ENCODE data around the gene CS. TPM values are rescaled to one million over a fixed set of nuclear protein-coding genes. Genes with fewer than 3 reads are reported as not detected.
"Not testable (repeated sequence)": the region's sequence is repeated elsewhere in the genome, so short reads cannot be mapped to it uniquely, and the experiment has no call there.

CS gene
- total and polyA plus RNA-seq, 2 experiments from 2014 or later = 67.2 to 76.2 TPM

DNA sequence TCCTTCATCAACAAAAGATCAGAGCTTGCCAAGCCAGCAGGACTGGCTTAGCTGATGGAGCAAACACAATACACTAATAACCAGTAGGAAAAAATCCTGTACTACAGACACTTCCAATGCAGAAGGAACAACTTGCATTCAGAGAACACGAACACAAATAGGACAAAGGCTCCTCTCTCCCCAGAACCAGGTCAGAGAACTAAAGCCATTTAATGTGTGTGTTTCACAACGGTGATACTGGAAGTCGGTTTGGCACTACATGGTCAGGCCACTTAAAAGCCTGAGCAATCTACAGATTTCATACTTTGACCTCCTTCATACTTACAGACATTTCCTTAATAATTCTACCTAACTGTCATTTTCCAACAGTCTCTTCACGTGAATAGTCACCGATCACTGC lies 6.3 kb downstream of the CS start:
- no peaks in the 10 kb centered on the region; the same call in 1 of the 2 replicates for H4K20me1 ChIP-seq (ENCODE audit: insufficient read depth)
- no peaks in the 10 kb centered on the region for H3K9me2 ChIP-seq (ENCODE audit: insufficient read depth)
- no peak overlapping the region for H3K4me3 ChIP-seq
- H3F3A ChIP-seq (ENCODE audit: insufficient read depth) = peaks cover 5% of the 10 kb centered on the region
- H3K27ac ChIP-seq = no peak overlapping the region
- H3K36me3 ChIP-seq (ENCODE audit: low read depth) = peaks cover 10% of the 10 kb centered on the region; the same call in 1 of the 2 replicates
- in situ Hi-C loops (cut with MboI) = no loop called here
- no peak overlapping the region for H3K9ac ChIP-seq
- no peaks in the 10 kb centered on the region for H3K27me3 ChIP-seq (replicated peaks; ENCODE audit: insufficient read depth)
- H3K4me1 ChIP-seq (ENCODE audit: insufficient read depth) = peaks cover 7% of the 10 kb centered on the region
- no peak for TF ChIP-seq EZH2phosphoT487 (IDR thresholded peaks at IDR 0.05; ENCODE audit: insufficient read depth, low read depth)
- TF ChIP-seq EZH2 (IDR thresholded peaks at IDR 0.05; ENCODE audit: insufficient read depth, poor library complexity, severe bottlenecking) = no peak
- no peak overlapping the region for H3K4me2 ChIP-seq (ENCODE audit: unreplicated experiment)
- no peak overlapping the region for H2AFZ ChIP-seq
- peaks cover 100% of the 10 kb centered on the region for H3K79me2 ChIP-seq (ENCODE audit: insufficient read depth)
- no peaks in the 10 kb centered on the region for H3K9me3 ChIP-seq (ENCODE audit: low read depth)
- 90 to 94% methylated on average over 5 of the region's 5 CpGs for WGBS, 2 experiments (ENCODE audit: low coverage in 1 of 2, low lambda C conversion rate in 2 of 2, missing lambda C conversion rate in 2 of 2)
- DNase-seq = no peak

DNA sequence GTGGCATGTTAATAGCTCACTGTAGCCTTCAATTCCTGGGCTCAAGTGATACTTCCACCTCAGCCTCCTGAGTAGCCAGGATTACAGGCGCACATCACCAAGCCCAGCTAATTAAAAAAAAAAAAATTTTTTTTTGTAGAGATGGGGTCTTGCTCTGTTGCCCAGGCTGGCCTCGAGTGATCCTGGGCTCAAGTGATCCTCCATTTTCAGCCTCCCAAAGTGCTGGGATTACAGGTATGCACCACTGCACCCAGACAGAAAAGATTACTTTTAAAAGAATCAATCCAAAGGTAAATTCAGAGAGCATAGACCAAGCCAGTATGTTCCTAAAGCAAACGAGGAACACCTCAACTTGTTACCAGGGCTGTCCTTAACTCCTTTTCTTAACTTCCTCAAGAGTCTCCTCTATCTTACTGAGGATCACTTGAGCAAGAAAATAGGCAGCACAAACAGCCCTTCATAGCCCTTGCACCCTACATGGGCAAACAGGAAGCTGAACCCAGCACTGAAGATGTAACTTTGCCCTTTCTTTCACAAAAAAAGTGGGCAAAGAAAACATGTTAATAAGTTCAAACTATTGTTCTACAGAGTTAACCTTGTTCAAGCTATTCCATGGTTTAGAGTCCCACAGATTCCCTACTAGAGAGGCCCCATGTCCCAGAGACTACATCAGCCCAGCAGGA lies 11.3 kb downstream of the CS start:
- DNase-seq = no peak
- Histone ChIP-seq H3K79me2 (ENCODE audit: insufficient read depth) (peaks cover 77% of the 10 kb centered on the region), H4K20me1 (ENCODE audit: insufficient read depth) (no peaks in the 10 kb centered on the region), H3F3A (ENCODE audit: insufficient read depth) (no peaks in the 10 kb centered on the region), H3K27ac (no peak overlapping the region), H3K4me3 (no peak overlapping the region), H2AFZ (no peak overlapping the region), H3K9ac (no peak overlapping the region), H3K9me2 (ENCODE audit: insufficient read depth) (no peaks in the 10 kb centered on the region), H3K4me2 (ENCODE audit: unreplicated experiment) (no peak overlapping the region), H3K27me3 (replicated peaks; ENCODE audit: insufficient read depth) (no peaks in the 10 kb centered on the region), H3K9me3 (ENCODE audit: low read depth) (no peaks in the 10 kb centered on the region), H3K4me1 (ENCODE audit: insufficient read depth) (no peaks in the 10 kb centered on the region), H3K36me3 (ENCODE audit: low read depth) (peaks cover 14% of the 10 kb centered on the region; the same call in 1 of the 2 replicates)
- WGBS, 2 experiments (ENCODE audit: low coverage in 1 of 2, low lambda C conversion rate in 2 of 2, missing lambda C conversion rate in 2 of 2) = 96 to 99% methylated on average over 3 of the region's 3 CpGs
- in situ Hi-C loops (cut with MboI) = no loop called here
- TF ChIP-seq EZH2 (IDR thresholded peaks at IDR 0.05; ENCODE audit: insufficient read depth, poor library complexity, severe bottlenecking) (no peak), EZH2phosphoT487 (IDR thresholded peaks at IDR 0.05; ENCODE audit: insufficient read depth, low read depth) (no peak)

DNA sequence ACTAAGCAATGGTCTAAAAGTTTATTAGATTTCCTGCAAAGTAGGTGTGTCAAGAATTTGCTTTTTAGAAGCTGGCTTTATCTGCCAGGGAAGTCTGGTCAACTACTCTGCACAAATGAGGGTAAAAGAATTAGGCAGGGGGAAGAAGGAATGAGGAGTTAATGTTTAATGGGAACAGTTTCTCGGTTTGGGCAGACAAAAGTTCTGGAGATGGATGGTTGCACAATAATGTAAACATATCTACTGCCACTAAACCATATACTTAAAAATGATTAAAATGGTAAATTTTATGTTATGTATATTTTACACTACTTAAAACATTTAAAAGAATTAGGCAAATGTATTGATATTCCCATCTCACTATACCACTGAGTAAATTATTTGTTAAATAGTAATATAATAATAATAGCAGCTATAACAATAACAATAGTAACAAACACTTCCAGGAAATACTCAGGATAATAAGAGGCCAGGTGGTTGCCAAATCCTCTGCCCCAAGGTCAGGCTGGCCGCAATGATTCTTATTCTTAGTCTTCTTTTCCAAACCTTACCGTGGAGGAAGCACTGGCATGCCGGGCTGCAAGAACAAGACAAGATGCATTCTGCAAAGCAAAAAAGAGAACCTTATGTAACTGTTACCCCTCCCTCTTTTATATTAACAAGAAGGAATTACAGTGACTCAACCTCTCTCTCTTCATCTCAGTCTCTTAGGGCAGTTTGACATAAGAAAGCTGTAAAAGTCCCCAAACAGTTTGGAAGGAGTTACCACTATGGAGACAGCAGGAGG lies 13.9 kb downstream of the CS start:
- H3K27ac ChIP-seq = no peak overlapping the region
- H3K9ac ChIP-seq = no peak overlapping the region
- H2AFZ ChIP-seq = no peak overlapping the region
- no peaks in the 10 kb centered on the region for H3K27me3 ChIP-seq (replicated peaks; ENCODE audit: insufficient read depth)
- DNase-seq = no peak
- H3K36me3 ChIP-seq (ENCODE audit: low read depth) = peaks cover 34% of the 10 kb centered on the region
- H3F3A ChIP-seq (ENCODE audit: insufficient read depth) = no peaks in the 10 kb centered on the region
- H3K4me2 ChIP-seq (ENCODE audit: unreplicated experiment) = no peak overlapping the region
- H3K79me2 ChIP-seq (ENCODE audit: insufficient read depth) = peaks cover 51% of the 10 kb centered on the region
- WGBS, 2 experiments (ENCODE audit: low coverage in 1 of 2, low lambda C conversion rate in 2 of 2, missing lambda C conversion rate in 2 of 2) = 53 to 58% methylated on average over 4 of the region's 4 CpGs
- H4K20me1 ChIP-seq (ENCODE audit: insufficient read depth) = no peaks in the 10 kb centered on the region
- H3K9me2 ChIP-seq (ENCODE audit: insufficient read depth) = no peaks in the 10 kb centered on the region
- no peaks in the 10 kb centered on the region for H3K9me3 ChIP-seq (ENCODE audit: low read depth)
- TF ChIP-seq EZH2phosphoT487 (IDR thresholded peaks at IDR 0.05; ENCODE audit: insufficient read depth, low read depth) = no peak
- in situ Hi-C loops (cut with MboI) = no loop called here
- no peaks in the 10 kb centered on the region for H3K4me1 ChIP-seq (ENCODE audit: insufficient read depth)
- H3K4me3 ChIP-seq = no peak overlapping the region

GRCh38 chr12:56284263-56284662 lies 15.9 kb downstream of the CS start:
- H4K20me1 ChIP-seq (ENCODE audit: insufficient read depth); in situ Hi-C loops (cut with MboI); H3K27ac ChIP-seq; H3K4me3 ChIP-seq; H3K27me3 ChIP-seq (replicated peaks; ENCODE audit: insufficient read depth); H3K4me1 ChIP-seq (ENCODE audit: insufficient read depth); H3K4me2 ChIP-seq (ENCODE audit: unreplicated experiment); DNase-seq; H2AFZ ChIP-seq; H3K9me2 ChIP-seq (ENCODE audit: insufficient read depth); H3K9ac ChIP-seq; H3K9me3 ChIP-seq (ENCODE audit: low read depth); H3F3A ChIP-seq (ENCODE audit: insufficient read depth): not testable (repeated sequence)
- Histone ChIP-seq H3K79me2 (ENCODE audit: insufficient read depth) (peaks cover 32% of the 10 kb centered on the region), H3K36me3 (ENCODE audit: low read depth) (peaks cover 42% of the 10 kb centered on the region)
- 91 to 93% methylated on average over 4 to 5 of the region's 5 CpGs for WGBS, 2 experiments (ENCODE audit: low coverage in 1 of 2, low lambda C conversion rate in 2 of 2, missing lambda C conversion rate in 2 of 2)
